Endothelial cell of umbilical vein (primary cell): Measurements from ENCODE around the gene COL5A1. TPM values are rescaled to one million over a fixed set of nuclear protein-coding genes. Genes with fewer than 3 reads are reported as not detected.

Source experiments
- BruUV-seq: library from RNA; stranded (reverse); fragments of 400-500 nt; replicated peaks from 2 replicates; lab custom pipeline; 2021; lab: Mats Ljungman, UMichigan
- CTCF ChIA-PET: fragments of 300-600, 350-600 bp; sonication (Branson Sonifier 250); formaldehyde crosslinking; loops from one replicate; lab custom pipeline; 2021; ENCODE audit warnings: antibody characterized with exemption, inconsistent platforms; lab: Charles Lee
- POLR2A ChIA-PET: fragments of 300-600, 350-600 bp; sonication (Branson Sonifier 250); formaldehyde crosslinking; loops from one replicate; lab custom pipeline; 2021; ENCODE audit warnings: antibody characterized with exemption, inconsistent platforms; lab: Charles Lee
- DNase-seq: peaks from one replicate; pipeline ENCODE4 v3.0.0-alpha.2; 2011; ENCODE audit warnings: low read depth, low spot score
- FAIRE-seq: peaks from 2 replicates; lab custom pipeline; 2011; peaks lifted over from hg19 to GRCh38; lab: Jason Lieb, UNC
- H2AFZ ChIP-seq: 2 replicates; pipeline ENCODE4 v1.6.0; 2012; ENCODE audit warnings: low read depth, low read length, control low read depth, inconsistent platforms
- H3K27ac ChIP-seq: 2 replicates; pipeline ENCODE4 v1.5.1; 2011; ENCODE audit warnings: low read depth, mild to moderate bottlenecking, control low read depth, low read length, moderate library complexity; ENCODE audit not compliant: insufficient read depth
- H3K27me3 ChIP-seq, 2 experiments: 2 replicates each; pipeline versions ENCODE4 v1.6.0 to v1.6.1; 2011; ENCODE audit warnings: low read length in 2 of 2, mixed read lengths in 1 of 2; ENCODE audit not compliant: control insufficient read depth in 2 of 2, insufficient read depth in 2 of 2
- H3K36me3 ChIP-seq, 2 experiments: 2 replicates in 1 of 2; 3 replicates in 1 of 2; pipeline ENCODE4 v1.5.1; 2011; ENCODE audit warnings: low read length in 2 of 2, mild to moderate bottlenecking in 1 of 2, moderate library complexity in 1 of 2; ENCODE audit not compliant: control insufficient read depth in 2 of 2, insufficient read depth in 2 of 2; ENCODE audit errors: extremely low read depth in 1 of 2
- H3K4me1 ChIP-seq: 3 replicates; pipeline ENCODE4 v1.5.1; 2011; ENCODE audit warnings: mild to moderate bottlenecking, low read length; ENCODE audit not compliant: control insufficient read depth, insufficient read depth; ENCODE audit errors: extremely low read depth
- H3K4me2 ChIP-seq: 2 replicates; pipeline ENCODE4 v1.6.1; 2011; ENCODE audit warnings: low read length, control low read depth, mixed read lengths; ENCODE audit not compliant: insufficient read depth
- H3K4me3 ChIP-seq, 3 experiments: fragments of 200-600 bp in 1 of 3; sonication (generic), shearing (Covaris generic) in 1 of 3; replicated peaks in 1 of 3; 2 replicates each; pipeline ENCODE4 v1.5.1; 2011 to 2016; ENCODE audit warnings: control low read depth in 3 of 3, low read length in 3 of 3, mild to moderate bottlenecking in 2 of 3, inconsistent platforms in 1 of 3, low read depth in 1 of 3, moderate library complexity in 1 of 3; ENCODE audit not compliant: insufficient read depth in 1 of 3
- H3K79me2 ChIP-seq: 2 replicates; pipeline ENCODE4 v1.6.0; 2012; ENCODE audit warnings: low read length, inconsistent platforms; ENCODE audit not compliant: control insufficient read depth, insufficient read depth
- H3K9ac ChIP-seq: replicated peaks from 2 replicates; pipeline ENCODE3; 2011; ENCODE audit warnings: low read length, control low read depth; ENCODE audit not compliant: insufficient read depth; ENCODE audit errors: extremely low read depth
- H3K9me1 ChIP-seq: replicated peaks from 3 replicates; pipeline ENCODE4 v1.6.0; 2011; ENCODE audit warnings: mild to moderate bottlenecking, low read length; ENCODE audit not compliant: control insufficient read depth, insufficient read depth; ENCODE audit errors: extremely low read depth
- H3K9me3 ChIP-seq: replicated peaks from 2 replicates; pipeline ENCODE4 v1.5.1; 2012; ENCODE audit warnings: low read length, inconsistent platforms; ENCODE audit not compliant: control insufficient read depth, insufficient read depth
- H4K20me1 ChIP-seq: replicated peaks from 2 replicates; pipeline ENCODE3; 2011; ENCODE audit warnings: mild to moderate bottlenecking, low read length; ENCODE audit not compliant: control insufficient read depth, insufficient read depth; ENCODE audit errors: extremely low read depth
- EZH2 ChIP-seq: IDR thresholded peaks from 2 replicates; pipeline ENCODE4 v1.6.1; 2012; ENCODE audit warnings: borderline replicate concordance, low read depth, mild to moderate bottlenecking, moderate library complexity, low read length, inconsistent platforms; ENCODE audit not compliant: severe bottlenecking
- FOS ChIP-seq: IDR thresholded peaks from 2 replicates; pipeline ENCODE4 v1.6.1; 2011; ENCODE audit warnings: mild to moderate bottlenecking, low read length, moderate library complexity, borderline replicate concordance; ENCODE audit not compliant: insufficient read depth
- GATA2 ChIP-seq: IDR thresholded peaks from 2 replicates; pipeline ENCODE4 v1.7.0; 2011; ENCODE audit warnings: low read depth, mild to moderate bottlenecking, moderate library complexity, mixed read lengths, low read length; ENCODE audit not compliant: insufficient read length, insufficient read depth
- JUN ChIP-seq: IDR thresholded peaks from 2 replicates; pipeline ENCODE4 v1.6.1; 2011; ENCODE audit warnings: borderline replicate concordance, low read depth; ENCODE audit not compliant: insufficient read length, insufficient read depth
- MAX ChIP-seq: IDR thresholded peaks from 2 replicates; pipeline ENCODE4 v1.6.1; 2011; ENCODE audit not compliant: insufficient read depth, insufficient read length
- MYC ChIP-seq: IDR thresholded peaks from one replicate; pipeline ENCODE4 v1.6.1; 2011; ENCODE audit warnings: mild to moderate bottlenecking, low read depth, low read length
- POLR2A ChIP-seq: IDR thresholded peaks from 2 replicates; pipeline ENCODE4 v1.6.1; 2012; ENCODE audit warnings: low read depth, mild to moderate bottlenecking, control low read depth, low read length
- POLR2AphosphoS5 ChIP-seq: IDR thresholded peaks from 2 replicates; pipeline ENCODE4 v1.6.1; 2012; ENCODE audit warnings: low read depth, mild to moderate bottlenecking, control low read depth, low read length, moderate library complexity; ENCODE audit not compliant: insufficient read depth
- dilution Hi-C: fragments of 300-500 bp; cut with MboI; formaldehyde crosslinking; loops from one replicate; pipeline ENCODE4 v1.15.0; 2019; ENCODE audit warnings: low sequenced_read_pairs; ENCODE audit not compliant: extremely low pct_ligation_motif_present
- intact Hi-C: fragments of 100-400 bp; cut with micrococcal nuclease; formaldehyde crosslinking; loops from one replicate; pipeline ENCODE4 v1.10.0; 2022
- polyA plus RNA-seq, 4 experiments: library from polyadenylated mRNA; depleted of rRNA in 3 of 4; stranded (reverse) in 3 of 4; unstranded in 1 of 4; fragments of >200 nt; gene quantifications; 2 replicates each; pipeline versions ENCODE4 v1.2.1 to v1.2.3, GENCODE V29; 2011 to 2012; ENCODE audit warnings: missing spikeins in 1 of 4
- total RNA-seq: library from RNA; stranded (reverse); gene quantifications from 2 replicates; pipeline ENCODE4 v1.2.3, GENCODE V29; 2021
- TF ChIP-seq, protein P1 (sequence below), 2 donors: IDR thresholded peaks; 1 replicate in 1 of 2; 2 replicates in 1 of 2; pipeline ENCODE4 v1.5.1; 2011; ENCODE audit warnings: low read length in 2 of 2, mild to moderate bottlenecking in 2 of 2, moderate library complexity in 2 of 2, control low read depth in 1 of 2, inconsistent platforms in 1 of 2, low read depth in 1 of 2; ENCODE audit not compliant: insufficient read depth in 1 of 2; ENCODE audit errors: extremely low read depth in 1 of 2

Gene COL5A1
- total and polyA plus RNA-seq, 2 donors (not counting 3 experiments of a cell fraction or from before 2014, with no cell fraction given) = 97.4 to 175 TPM

DNA sequence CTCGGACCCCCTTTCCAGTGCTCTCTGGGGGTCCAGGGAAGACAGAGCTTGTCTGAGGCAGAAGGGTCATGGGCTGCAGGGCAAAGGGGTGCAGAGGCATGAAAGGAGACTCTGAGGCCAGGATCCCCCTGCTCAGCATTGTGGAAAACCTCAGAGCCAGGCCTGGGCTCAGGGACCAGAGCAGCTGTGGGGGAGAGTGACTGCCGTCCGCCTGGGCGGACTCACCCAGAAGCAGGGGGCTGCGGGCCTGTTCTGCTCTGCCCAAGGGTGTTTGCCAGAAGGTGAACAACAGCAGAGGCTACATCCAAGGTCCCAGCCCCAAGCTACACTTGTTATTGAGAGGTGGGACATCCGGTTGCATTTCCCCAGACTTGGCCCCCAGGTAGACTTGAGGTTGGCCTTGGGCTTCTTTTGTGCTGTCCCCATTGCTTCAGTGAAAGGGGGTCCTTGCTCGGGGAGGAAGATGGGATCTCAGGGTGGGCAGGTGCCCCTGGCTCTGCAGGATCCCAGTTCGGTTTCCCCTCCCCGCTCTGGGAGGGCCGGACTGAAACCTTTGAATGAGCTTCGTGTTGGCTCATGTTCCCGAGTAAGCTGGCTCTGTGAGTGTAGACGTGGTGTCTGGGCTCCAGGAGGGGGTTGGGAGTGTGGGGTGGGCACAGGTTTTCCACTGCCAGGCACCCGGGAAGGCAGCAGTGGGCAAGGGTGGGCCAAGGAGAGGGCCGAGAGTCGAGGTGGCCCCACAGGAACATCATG, 92.1 kb downstream of the COL5A1 start:
- Histone ChIP-seq H2AFZ (no peak overlapping the region), H3K27me3 (no peaks in the 10 kb centered on the region), H3K4me1 (no peaks in the 10 kb centered on the region), H3K79me2 (no peaks in the 10 kb centered on the region), H3K27ac (no peak overlapping the region), H3K9ac (no peak overlapping the region), H3K4me2 (no peak overlapping the region), H3K9me1 (no peaks in the 10 kb centered on the region), H4K20me1 (no peaks in the 10 kb centered on the region), H3K36me3 (peaks cover 4 to 16% of the 10 kb centered on the region in 2 experiments), H3K4me3 (no peak overlapping the region), H3K9me3 (no peaks in the 10 kb centered on the region)
- TF ChIP-seq MYC (no peak), GATA2 (no peak), POLR2AphosphoS5 (no peak), EZH2 (no peak), FOS (no peak), POLR2A (no peak), MAX (no peak), JUN (no peak)
- TF ChIP-seq, protein P1, sequence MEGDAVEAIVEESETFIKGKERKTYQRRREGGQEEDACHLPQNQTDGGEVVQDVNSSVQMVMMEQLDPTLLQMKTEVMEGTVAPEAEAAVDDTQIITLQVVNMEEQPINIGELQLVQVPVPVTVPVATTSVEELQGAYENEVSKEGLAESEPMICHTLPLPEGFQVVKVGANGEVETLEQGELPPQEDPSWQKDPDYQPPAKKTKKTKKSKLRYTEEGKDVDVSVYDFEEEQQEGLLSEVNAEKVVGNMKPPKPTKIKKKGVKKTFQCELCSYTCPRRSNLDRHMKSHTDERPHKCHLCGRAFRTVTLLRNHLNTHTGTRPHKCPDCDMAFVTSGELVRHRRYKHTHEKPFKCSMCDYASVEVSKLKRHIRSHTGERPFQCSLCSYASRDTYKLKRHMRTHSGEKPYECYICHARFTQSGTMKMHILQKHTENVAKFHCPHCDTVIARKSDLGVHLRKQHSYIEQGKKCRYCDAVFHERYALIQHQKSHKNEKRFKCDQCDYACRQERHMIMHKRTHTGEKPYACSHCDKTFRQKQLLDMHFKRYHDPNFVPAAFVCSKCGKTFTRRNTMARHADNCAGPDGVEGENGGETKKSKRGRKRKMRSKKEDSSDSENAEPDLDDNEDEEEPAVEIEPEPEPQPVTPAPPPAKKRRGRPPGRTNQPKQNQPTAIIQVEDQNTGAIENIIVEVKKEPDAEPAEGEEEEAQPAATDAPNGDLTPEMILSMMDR (IDR thresholded peaks at IDR 0.05; ENCODE audit: extremely low read depth in 1 of 2, insufficient read depth in 1 of 2, low read depth in 1 of 2, low read length in 2 of 2) = no peak
- ChIA-PET POLR2A (no interaction called here), CTCF (no interaction called here)
- dilution Hi-C loops (no loop called here), intact Hi-C loops (no loop called here)
- no peak for DNase-seq
- FAIRE-seq = no peak
- no TSS peak for BruUV-seq
